ENCODE measurements around the gene SFR1. TPM values are rescaled to one million over a fixed set of nuclear protein-coding genes. Genes with fewer than 3 reads are reported as not detected.

The SFR1 gene
- total and polyA plus RNA-seq, 8 donors: 2.5 to 3.7 (median 3.0) TPM

Other genes with a start within 250 kb of the SFR1 start
- 10 to 100 TPM; 11.9 to 15.9 (median 13.8) TPM for gene STN1, start 204.0 kb upstream of the SFR1 start, total RNA-seq
- gene STN1, start 204.0 kb upstream of the SFR1 start, polyA plus RNA-seq: 10 to 100 TPM in 1 of 2 donors, 1 to 10 TPM in 1; 7.0 to 11.9 TPM
- 10 to 100 TPM; 11.5 to 20.1 (median 14.6) TPM for gene SLK, start 155.0 kb upstream of the SFR1 start, total RNA-seq
- gene SLK, start 155.0 kb upstream of the SFR1 start, polyA plus RNA-seq: 10 to 100 TPM in 1 of 2 donors, 1 to 10 TPM in 1; 6.0 to 12.6 TPM
- 1 to 10 TPM in 1 of 6 donors, under 1 TPM in 1, not detected in 4; 0.18 to 1.5 TPM for gene COL17A1, start 36.3 kb upstream of the SFR1 start, total RNA-seq
- under 1 TPM; 0.42 to 0.99 TPM for gene COL17A1, start 36.3 kb upstream of the SFR1 start, polyA plus RNA-seq
- gene CFAP43, start 110.2 kb downstream of the SFR1 start, total RNA-seq: 1 to 10 TPM in 4 of 6 donors, under 1 TPM in 2; 0.60 to 2.4 (median 1.7) TPM
- gene CFAP43, start 110.2 kb downstream of the SFR1 start, polyA plus RNA-seq: 1 to 10 TPM; 3.5 to 6.2 TPM
- 10 to 100 TPM; 22.7 to 52.1 (median 36.6) TPM for gene GSTO1, start 132.7 kb downstream of the SFR1 start, total RNA-seq
- gene GSTO1, start 132.7 kb downstream of the SFR1 start, polyA plus RNA-seq: 10 to 100 TPM; 66.6 to 76.0 TPM
- 10 to 100 TPM; 13.8 to 25.7 (median 17.1) TPM for gene GSTO2, start 147.0 kb downstream of the SFR1 start, total RNA-seq
- 10 to 100 TPM; 21.9 to 28.1 TPM for gene GSTO2, start 147.0 kb downstream of the SFR1 start, polyA plus RNA-seq
- 1 to 10 TPM; 2.0 to 7.1 (median 2.8) TPM for gene ITPRIP, start 216.3 kb downstream of the SFR1 start, total RNA-seq
- 1 to 10 TPM; 1.8 to 2.3 TPM for gene ITPRIP, start 216.3 kb downstream of the SFR1 start, polyA plus RNA-seq
- under 1 TPM in 5 of 6 donors, not detected in 1; 0.19 to 0.53 (median 0.29) TPM for gene CFAP58, start 231.7 kb downstream of the SFR1 start, total RNA-seq
- gene CFAP58, start 231.7 kb downstream of the SFR1 start, polyA plus RNA-seq: under 1 TPM; 0.09 to 0.19 TPM